ENCODE measurements around the gene TTLL4. TPM values are rescaled to one million over a fixed set of nuclear protein-coding genes. Genes with fewer than 3 reads are reported as not detected.

Gene TTLL4
- total and polyA plus RNA-seq, 2 of the 8 experiments (the other 6 are each of a cell fraction or from before 2014, with no cell fraction given): 71.1 to 105 TPM

DNA sequence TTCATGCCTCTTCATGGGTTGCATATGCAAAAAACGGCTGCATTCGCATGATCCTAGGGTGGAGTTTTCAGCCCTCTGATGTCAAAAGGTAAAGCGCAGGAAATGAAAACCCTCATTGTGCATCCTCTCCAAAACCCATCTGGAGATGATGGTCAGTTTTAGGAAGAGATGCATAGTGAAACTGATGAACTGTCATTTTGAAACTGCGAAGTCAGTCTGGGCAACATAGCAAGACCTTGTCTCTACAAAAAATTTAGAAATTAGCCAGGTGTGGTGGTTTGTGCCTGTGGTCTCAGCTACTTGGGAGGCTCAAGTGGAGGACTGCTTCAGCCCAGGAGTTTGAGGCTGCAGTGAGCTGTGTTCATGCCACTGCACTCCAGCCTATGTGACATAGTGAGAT is 2.5 kb upstream of the TTLL4 start:
- CTCF ChIA-PET (ENCODE audit: partially characterized antibody): interaction anchor here (0.5 to 1.9 kb wide), 8 partner anchors 10 to 406 kb away, joined by 3 to 8 read pairs (median 3); no protein-coding TSS in a partner anchor
- peaks cover 0 to 4% (median 1%) of the 10 kb centered on the region in 4 experiments; a peak in 2 of 7 replicates for H3K4me1 ChIP-seq (replicated peaks in 1 of 4; ENCODE audit: control insufficient read depth in 3 of 4, insufficient read depth in 4 of 4, low read length in 3 of 4)
- DNase-seq (ENCODE audit: low read depth in 1 of 2, low spot score in 2 of 2): no peak

More for the DNA sequence above, 2.5 kb upstream of the TTLL4 start:
- no peak overlapping the region for H3K56ac ChIP-seq (replicated peaks; ENCODE audit: insufficient read length, low read depth, low read length)
- H3K4me2 ChIP-seq (ENCODE audit: insufficient read depth in 1 of 2, low read depth in 2 of 2, low read length in 2 of 2): no peak overlapping the region
- H4K91ac ChIP-seq (replicated peaks; ENCODE audit: insufficient read length, low read length): no peak overlapping the region
- no peak overlapping the region for H2BK120ac ChIP-seq (replicated peaks; ENCODE audit: low read depth, low read length)
- H2AK5ac ChIP-seq (ENCODE audit: low read depth, low read length): no peak overlapping the region
- no peak overlapping the region for H3K4ac ChIP-seq (replicated peaks; ENCODE audit: insufficient read length, low read depth, low read length)
- H3K27ac ChIP-seq (ENCODE audit: low read depth, low read length): no peak overlapping the region
- H3K18ac ChIP-seq (ENCODE audit: extremely low read depth, low read length): no peak overlapping the region
- no peaks in the 10 kb centered on the region for H3K9me3 ChIP-seq (ENCODE audit: insufficient read depth in 2 of 2, low read depth in 1 of 2, low read length in 1 of 2)
- no peak overlapping the region for H3K9ac ChIP-seq (replicated peaks in 1 of 4; ENCODE audit: extremely low read depth in 1 of 4, low read depth in 3 of 4, low read length in 3 of 4)
- no peak overlapping the region for H3K4me3 ChIP-seq (ENCODE audit: extremely low read depth in 1 of 4, insufficient read depth in 2 of 4, low read depth in 3 of 4, low read length in 4 of 4)
- H3K27me3 ChIP-seq (replicated peaks in 1 of 4; ENCODE audit: control insufficient read depth in 3 of 4, extremely low read depth in 1 of 4, insufficient read depth in 3 of 4, low read length in 3 of 4): no peaks in the 10 kb centered on the region
- H2BK15ac ChIP-seq (ENCODE audit: low read length): no peak overlapping the region
- no peak overlapping the region for H2AFZ ChIP-seq (ENCODE audit: low read length)
- no peak overlapping the region for H3K23ac ChIP-seq (ENCODE audit: insufficient read length)
- H3K14ac ChIP-seq (ENCODE audit: insufficient read length): no peak overlapping the region
- H4K20me1 ChIP-seq (replicated peaks in 1 of 2; ENCODE audit: control insufficient read depth in 1 of 2, insufficient read depth in 2 of 2, low read length in 2 of 2): peaks cover 0 to 2% of the 10 kb centered on the region in 2 experiments
- H4K5ac ChIP-seq (ENCODE audit: insufficient read length, low read depth, low read length): no peak overlapping the region
- no peak overlapping the region for H4K8ac ChIP-seq (ENCODE audit: extremely low read depth, insufficient read depth, low read length)
- TF ChIP-seq, protein P1, sequence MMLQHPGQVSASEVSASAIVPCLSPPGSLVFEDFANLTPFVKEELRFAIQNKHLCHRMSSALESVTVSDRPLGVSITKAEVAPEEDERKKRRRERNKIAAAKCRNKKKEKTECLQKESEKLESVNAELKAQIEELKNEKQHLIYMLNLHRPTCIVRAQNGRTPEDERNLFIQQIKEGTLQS (IDR thresholded peaks at IDR 0.05; ENCODE audit: insufficient read depth, low read depth, low read length): no peak
- no peak for TF ChIP-seq HDAC6 (IDR thresholded peaks at IDR 0.05; ENCODE audit: low read depth, low read length)
- WGBS, 2 experiments (ENCODE audit: extremely low coverage in 1 of 2, insufficient coverage in 1 of 2, insufficient read length in 1 of 2, insufficient replicate concordance in 2 of 2, low coverage in 1 of 2, low lambda C conversion rate in 2 of 2, missing lambda C conversion rate in 1 of 2): 96% methylated on average over 4 of the region's 4 CpGs; no CpG with 5 or more reads in 1 of the 2 experiments
- 0 out of 2 replicates have a peak, but pooled peaks cover under 1% of the 10 kb centered on the region for H3K79me1 ChIP-seq (ENCODE audit: low read depth, low read length)
- peaks cover 0 to 19% of the 10 kb centered on the region in 2 experiments; a peak in 3 of 4 replicates for H3K79me2 ChIP-seq (ENCODE audit: control insufficient read depth in 1 of 2, insufficient read depth in 2 of 2, low read length in 2 of 2)
- H2BK12ac ChIP-seq (ENCODE audit: low read depth, low read length): no peak overlapping the region
- no peak overlapping the region for H2BK20ac ChIP-seq (ENCODE audit: low read length)
- H3K23me2 ChIP-seq (ENCODE audit: low read depth, low read length): 0 out of 2 replicates have a peak, but pooled peaks cover 2% of the 10 kb centered on the region
- POLR2A ChIA-PET (ENCODE audit: partially characterized antibody): interaction anchor here (1.9 kb wide), 1 partner anchor 9 kb away, joined by 7 read pairs; no protein-coding TSS in a partner anchor
- no peaks in the 10 kb centered on the region for H3K36me3 ChIP-seq (ENCODE audit: control insufficient read depth in 2 of 4, insufficient read depth in 4 of 4, low read length in 3 of 4)
- FAIRE-seq: no peak
- no peak overlapping the region for H2BK5ac ChIP-seq (ENCODE audit: low read depth, low read length)

All from H1 (cell line).